Erythroblast (primary cell): ENCODE data around the gene EMC9.
A peak's percentile ranks its signal among the peaks of the same experiment; 100 is the strongest.

ENCODE experiments used
- DNase-seq, 2 experiments: peaks; one replicate each; lab custom pipeline; 2025; lab: John Stamatoyannopoulos, UW
- GATA1 ChIP-seq: IDR thresholded peaks from 2 replicates; pipeline ENCODE4 v1.6.1; 2011; ENCODE audit warnings: low read depth, mild to moderate bottlenecking, control low read depth, low read length, moderate library complexity
- POLR2A ChIP-seq: IDR thresholded peaks from 2 replicates; pipeline ENCODE4 v1.6.1; 2011; ENCODE audit warnings: mild to moderate bottlenecking, low read length

Gene EMC9

DNA sequence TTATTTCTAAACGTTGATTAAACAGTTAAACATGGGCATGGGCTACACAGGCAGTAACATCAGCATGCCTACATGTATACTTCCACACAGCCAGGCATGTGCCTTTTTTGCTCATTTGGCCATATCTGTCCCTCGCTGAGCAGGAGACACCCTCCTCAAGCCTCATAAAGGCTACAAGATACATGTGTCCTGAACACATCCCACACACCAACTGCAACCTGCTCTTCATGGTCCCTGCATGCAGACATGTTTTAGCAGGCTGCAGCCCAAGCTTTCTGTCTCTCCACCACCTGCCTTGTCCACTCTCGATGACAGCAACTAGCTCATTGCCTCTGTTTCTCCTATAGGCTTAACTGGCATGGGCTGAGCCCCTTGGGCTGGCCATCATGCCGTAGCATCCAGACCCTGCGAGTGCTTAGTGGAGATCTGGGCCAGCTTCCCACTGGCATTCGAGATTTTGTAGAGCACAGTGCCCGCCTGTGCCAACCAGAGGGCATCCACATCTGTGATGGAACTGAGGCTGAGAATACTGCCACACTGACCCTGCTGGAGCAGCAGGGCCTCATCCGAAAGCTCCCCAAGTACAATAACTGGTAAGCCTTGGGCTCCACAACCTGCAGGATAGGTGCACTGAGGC is 44.7 kb downstream of the EMC9 start:
- TF ChIP-seq POLR2A = no peak
- no peak for TF ChIP-seq GATA1
- no peak for DNase-seq

DNA sequence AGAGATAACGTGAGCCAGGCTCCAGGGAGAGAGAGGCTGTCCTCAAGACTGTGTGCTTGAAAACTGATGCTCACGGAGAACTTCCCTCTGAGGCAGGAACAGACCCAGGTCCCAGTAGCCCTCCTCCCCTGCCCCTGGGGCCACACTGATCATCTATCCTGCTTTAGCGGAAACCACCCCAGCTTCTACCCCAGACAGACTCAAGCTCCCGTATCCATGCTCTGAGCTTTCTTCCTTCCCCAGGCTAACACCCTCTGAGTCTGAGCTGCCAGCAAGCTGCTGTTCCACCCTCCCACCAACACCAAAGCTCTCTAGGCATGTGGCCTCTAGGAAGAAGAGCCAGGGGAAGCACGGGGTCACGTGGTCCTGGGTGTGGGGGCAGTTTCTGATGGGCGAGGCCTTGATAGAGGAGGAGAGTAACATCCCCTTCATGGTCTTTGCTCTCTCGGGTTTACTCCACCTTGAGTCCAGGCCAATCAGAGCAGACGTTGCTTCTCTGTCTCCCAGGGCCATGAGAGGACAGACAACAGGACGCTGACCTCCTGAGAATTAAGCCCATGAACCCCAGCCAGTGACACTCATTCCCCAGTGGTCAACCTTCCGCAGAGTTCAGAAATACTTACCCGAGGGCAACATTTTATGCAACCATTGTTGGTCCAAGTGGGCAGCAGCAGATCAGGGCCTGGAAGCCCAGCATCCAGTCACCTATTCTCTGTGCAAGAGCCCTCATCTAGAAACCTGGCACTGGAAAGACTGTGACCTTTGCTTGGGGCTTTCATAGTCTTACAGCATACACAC is 45.9 kb downstream of the EMC9 start:
- peak; percentile 92 to 93 for DNase-seq
- TF ChIP-seq POLR2A (peak; percentile 98), GATA1 (no peak)

DNA sequence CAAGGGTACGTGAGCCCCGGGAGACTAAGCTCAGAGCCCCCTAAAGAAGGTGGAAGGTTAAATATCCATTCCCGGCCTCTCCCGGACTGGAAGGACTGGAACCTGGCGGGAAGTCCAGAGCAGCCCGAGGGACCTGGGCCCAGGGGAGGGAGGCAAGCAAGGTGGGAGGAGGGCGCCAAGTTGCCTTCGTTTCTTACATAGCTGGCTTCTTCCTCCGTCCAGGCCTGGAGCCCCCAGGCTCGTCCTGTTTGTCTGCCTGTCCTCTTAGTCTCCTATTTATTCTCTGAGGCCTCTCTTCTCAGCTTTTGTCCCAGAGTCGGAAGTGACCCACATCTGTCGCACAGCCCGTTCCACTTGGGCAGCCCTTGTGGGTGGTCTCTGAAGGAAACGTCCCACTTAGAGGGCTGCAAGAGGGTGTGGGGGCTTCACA is 46.5 kb downstream of the EMC9 start:
- TF ChIP-seq POLR2A = no peak
- no peak for TF ChIP-seq GATA1
- DNase-seq = peak; percentile 63 to 70

DNA sequence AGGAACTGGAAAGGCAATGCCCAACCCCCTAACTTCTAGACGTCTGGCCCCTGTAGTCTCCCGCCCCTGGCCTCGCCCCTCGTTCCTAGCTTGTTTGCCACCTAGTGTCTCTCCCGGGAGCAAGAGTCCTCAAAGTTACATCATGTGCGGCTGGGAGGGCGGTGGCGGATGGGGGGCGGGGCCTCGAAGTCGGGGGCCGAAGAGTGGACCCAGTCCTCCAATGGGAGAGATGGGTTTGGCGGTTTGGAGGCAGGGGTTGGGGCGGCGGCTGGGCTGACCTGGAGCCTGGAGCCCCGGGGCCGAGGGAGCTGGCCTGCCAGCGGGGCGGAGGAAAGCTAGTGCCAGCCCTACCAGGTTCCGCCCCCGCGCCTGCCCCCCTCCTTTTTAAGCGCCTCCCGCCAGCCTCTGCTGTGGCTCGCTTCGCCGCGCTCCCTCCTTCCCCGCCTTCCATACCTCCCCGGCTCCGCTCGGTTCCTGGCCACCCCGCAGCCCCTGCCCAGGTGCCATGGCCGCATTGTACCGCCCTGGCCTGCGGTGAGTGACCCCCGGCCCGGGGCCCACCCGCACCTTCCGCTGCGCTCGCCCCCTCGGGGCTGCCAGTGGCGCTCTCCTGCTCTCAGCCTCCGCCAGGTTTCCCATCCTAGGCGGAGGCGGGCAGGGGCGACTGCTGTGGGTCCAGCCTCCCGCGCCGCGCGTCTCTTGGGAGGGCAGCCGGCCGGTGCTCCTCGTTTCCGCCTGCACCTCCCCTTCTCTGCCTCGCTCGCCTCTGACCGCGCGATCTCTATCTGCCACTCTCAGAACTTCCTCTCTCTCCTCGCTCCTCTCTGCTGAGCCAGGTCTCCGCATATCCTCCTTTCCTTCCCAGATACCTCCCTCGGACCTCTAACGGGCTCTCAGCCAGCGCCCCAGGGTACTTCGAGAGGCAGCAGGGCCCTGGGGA is 47.2 kb downstream of the EMC9 start, which contains the start of gene PCK2:
Gene PCK2 (plus strand): TSS at position 411 of the 940 bp plus-strand sequence. CDS start 95 bp downstream, at position 506.
- no peak for TF ChIP-seq GATA1
- TF ChIP-seq POLR2A = peak; percentile 98
- peak; percentile 97 to 98 for DNase-seq

DNA sequence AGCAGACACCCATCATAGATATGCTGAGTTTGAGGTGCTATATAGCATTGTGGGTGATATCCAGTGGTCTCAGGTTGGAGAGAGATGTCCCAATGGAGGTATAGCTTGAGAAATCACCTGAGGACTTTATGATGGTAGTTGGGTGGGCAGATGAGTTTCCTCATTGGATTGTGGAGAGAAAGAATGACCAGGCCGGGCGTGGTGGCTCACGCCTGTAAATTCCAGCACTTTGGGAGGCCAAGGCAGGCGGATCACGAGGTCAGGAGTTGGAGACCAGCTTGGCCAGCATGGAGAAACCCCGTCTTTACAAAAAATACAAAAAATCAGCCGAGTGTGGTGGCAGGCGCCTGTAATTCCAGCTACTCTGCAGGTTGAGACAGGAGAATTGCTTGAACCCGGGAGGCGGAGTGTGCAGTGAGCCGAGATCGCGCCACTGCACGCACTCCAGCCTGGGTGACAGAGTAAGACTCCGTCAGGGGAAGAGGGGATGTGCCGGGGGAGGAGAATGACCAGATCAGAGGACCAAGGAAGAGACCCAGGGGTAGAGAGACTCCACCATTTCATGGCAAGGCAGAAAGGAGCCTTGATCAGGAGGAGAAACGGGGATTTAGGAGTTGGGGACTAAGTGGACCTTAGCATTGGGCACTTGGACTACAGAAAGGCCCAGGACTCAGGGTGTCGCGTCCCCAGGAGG is 48.0 kb downstream of the EMC9 start:
- no peak for TF ChIP-seq GATA1
- no peak for TF ChIP-seq POLR2A
- DNase-seq = no peak

DNA sequence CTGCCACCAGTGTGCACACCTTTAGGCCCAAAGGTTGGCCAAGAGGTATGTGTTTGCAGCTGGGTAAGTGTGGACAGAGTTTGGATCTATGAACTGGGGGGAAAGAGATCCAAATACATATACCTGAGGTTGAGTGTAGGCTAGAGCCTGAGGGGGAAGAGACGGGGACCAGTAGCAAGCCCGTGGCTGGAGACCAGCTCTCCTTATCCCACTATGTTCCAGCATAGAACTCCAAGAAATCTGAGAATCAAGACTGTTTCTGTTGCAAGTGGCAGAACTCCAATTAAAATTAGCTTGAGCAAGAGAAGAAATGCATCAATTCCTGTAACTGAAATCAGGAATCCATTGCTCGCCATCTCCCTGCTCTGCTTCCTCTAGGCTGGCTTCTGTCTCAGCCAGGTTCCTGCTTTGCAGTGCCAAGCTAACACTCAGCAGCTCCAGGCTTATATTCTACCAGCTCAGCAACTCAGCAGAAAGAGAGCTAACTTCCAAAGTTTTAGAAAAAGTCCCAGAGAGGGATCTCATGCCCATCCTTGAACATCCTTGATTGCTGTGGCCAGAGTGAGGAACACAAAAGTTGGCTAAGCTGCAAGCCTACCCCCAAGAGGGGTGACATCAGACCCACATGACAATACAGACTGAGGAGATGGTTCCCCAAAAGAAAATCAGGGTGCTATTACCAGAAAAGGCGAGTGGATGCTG is 48.7 kb downstream of the EMC9 start:
- TF ChIP-seq GATA1 = no peak
- no peak for TF ChIP-seq POLR2A
- DNase-seq = no peak

DNA sequence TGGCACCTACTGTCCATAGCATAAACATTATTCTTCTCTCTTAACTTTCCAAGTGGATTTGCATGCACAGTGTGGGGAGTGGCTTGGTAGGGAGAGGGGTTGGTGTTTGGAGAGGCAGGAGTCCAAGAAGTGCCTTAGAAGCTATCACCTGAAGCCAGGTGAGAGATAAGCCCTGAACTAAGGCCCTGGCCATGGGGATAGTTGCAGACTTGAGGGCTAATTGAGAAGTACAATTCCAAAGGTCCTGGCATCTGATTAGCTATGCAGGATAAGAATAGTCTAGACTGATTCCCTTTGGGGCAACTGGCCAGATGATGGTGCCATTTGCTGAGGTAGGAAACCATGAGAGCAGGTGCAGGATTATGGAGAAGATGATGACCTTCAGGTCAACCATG is 49.3 kb downstream of the EMC9 start:
- TF ChIP-seq POLR2A = no peak
- no peak for TF ChIP-seq GATA1
- DNase-seq = no peak

DNA sequence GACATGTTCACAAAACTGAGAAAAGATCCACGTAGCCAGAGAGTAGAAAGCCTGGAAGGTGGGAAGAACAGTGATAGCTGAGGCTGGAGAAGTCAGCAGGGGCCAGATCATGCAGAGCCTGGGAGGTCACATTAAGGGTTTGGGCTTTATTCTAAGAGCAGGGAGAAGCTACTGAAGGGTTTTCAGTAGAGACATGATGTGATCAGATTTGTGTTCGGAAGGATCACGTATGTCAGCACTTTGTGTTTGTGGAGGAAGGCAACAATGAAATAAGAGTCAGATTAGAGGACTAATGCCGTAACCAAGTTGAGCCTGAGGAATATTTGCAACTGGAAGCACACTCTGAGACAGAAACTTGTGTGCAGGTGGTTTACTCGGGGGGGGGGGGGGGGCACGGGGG is 51.5 kb downstream of the EMC9 start:
- no peak for TF ChIP-seq GATA1
- no peak for TF ChIP-seq POLR2A
- no peak for DNase-seq
